AG20443 (cell line): ENCODE measurements around the gene GALNT17.

Source experiments
- DNase-seq: peaks from one replicate; pipeline ENCODE4 v3.0.0; 2012; ENCODE audit warnings: low spot score, mixed read lengths

The GALNT17 gene

GRCh38 chr7:71459132-71459531 lies 327.2 kb downstream of the GALNT17 start:
- DNase-seq, result no peak

- no peak for DNase-seq
Measured at GRCh38 chr7:71461572-71461971, 329.6 kb downstream of the GALNT17 start.

GRCh38 chr7:71465741-71466189 lies 333.8 kb downstream of the GALNT17 start:
- no peak for DNase-seq

GRCh38 chr7:71466448-71467145 lies 334.7 kb downstream of the GALNT17 start:
- no peak for DNase-seq

- DNase-seq, result no peak
Measured at GRCh38 chr7:71470326-71470725, 338.4 kb downstream of the GALNT17 start.

GRCh38 chr7:71470830-71471229 lies 338.9 kb downstream of the GALNT17 start:
- DNase-seq, result no peak

GRCh38 chr7:71472962-71473361 lies 341.0 kb downstream of the GALNT17 start:
- no peak for DNase-seq

- no peak for DNase-seq
Measured at GRCh38 chr7:71473366-71473967, 341.5 kb downstream of the GALNT17 start.

- no peak for DNase-seq
Measured at GRCh38 chr7:71477441-71477840, 345.5 kb downstream of the GALNT17 start.

GRCh38 chr7:71479231-71479630 lies 347.3 kb downstream of the GALNT17 start:
- no peak for DNase-seq

- DNase-seq, result no peak
Measured at GRCh38 chr7:71480791-71481190, 348.8 kb downstream of the GALNT17 start.

GRCh38 chr7:71482284-71482683 lies 350.3 kb downstream of the GALNT17 start:
- no peak for DNase-seq

GRCh38 chr7:71484380-71484779 lies 352.4 kb downstream of the GALNT17 start:
- no peak for DNase-seq

- no peak for DNase-seq
Measured at GRCh38 chr7:71485586-71485985, 353.6 kb downstream of the GALNT17 start.

- DNase-seq, result no peak
Measured at GRCh38 chr7:71486414-71486813, 354.5 kb downstream of the GALNT17 start.

GRCh38 chr7:71486856-71487628 lies 355.1 kb downstream of the GALNT17 start:
- peak; percentile 86 for DNase-seq

GRCh38 chr7:71488308-71488707 lies 356.4 kb downstream of the GALNT17 start:
- peak; percentile 31 for DNase-seq

GRCh38 chr7:71491336-71491735 lies 359.4 kb downstream of the GALNT17 start:
- no peak for DNase-seq

- DNase-seq, result no peak
Measured at GRCh38 chr7:71495828-71496227, 363.9 kb downstream of the GALNT17 start.

GRCh38 chr7:71497256-71497946 lies 365.5 kb downstream of the GALNT17 start:
- DNase-seq, result no peak

- DNase-seq, result no peak
Measured at GRCh38 chr7:71498381-71498780, 366.4 kb downstream of the GALNT17 start.

- no peak for DNase-seq
Measured at GRCh38 chr7:71504697-71505441, 372.9 kb downstream of the GALNT17 start.
